Adrenal gland (tissue), 5 donors: Measurements from ENCODE around the gene ERN1.

ENCODE experiments used
- POLR2A ChIP-seq, 2 donors: fragments of 450-650 bp; IDR thresholded peaks; one replicate each; pipeline ENCODE4 v1.6.1; 2017; ENCODE audit warnings: antibody characterized with exemption in 2 of 2, mild to moderate bottlenecking in 2 of 2, moderate library complexity in 1 of 2
- TF ChIP-seq, protein P1 (sequence below), 6 experiments: fragments of 450-650 bp in 4 of 6; fragments of 200-600 bp in 2 of 6; sonication (generic) in 1 of 6; IDR thresholded peaks; 1 replicate in 5 of 6; 2 replicates in 1 of 6; pipeline versions ENCODE4 v1.5.1 to v1.8.0; 2016 to 2021; ENCODE audit warnings: antibody characterized with exemption in 6 of 6, mild to moderate bottlenecking in 2 of 6, moderate library complexity in 1 of 6
- donor health status: DM: no; HTN: no; CAD: no.

DNA sequence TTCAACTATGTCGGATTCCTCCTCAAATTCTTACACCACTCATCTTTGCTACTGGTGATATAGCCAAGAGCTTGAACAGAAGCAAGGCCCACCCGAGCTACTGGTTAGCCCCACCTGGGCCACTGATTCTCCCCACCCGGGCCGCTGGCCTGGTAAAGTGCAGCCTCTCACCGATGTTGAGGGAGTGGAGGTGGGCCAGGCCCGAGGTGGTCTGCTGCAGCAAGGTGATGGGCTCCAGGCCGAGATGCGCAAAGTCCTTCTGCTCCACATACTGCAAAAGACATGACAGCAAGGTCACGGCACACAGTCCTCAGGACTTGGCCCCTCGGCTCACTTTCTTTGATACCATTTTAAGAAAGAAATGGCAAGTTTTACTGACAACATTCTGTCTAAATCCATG is 76.8 kb downstream of the ERN1 start:
- TF ChIP-seq, protein P1, sequence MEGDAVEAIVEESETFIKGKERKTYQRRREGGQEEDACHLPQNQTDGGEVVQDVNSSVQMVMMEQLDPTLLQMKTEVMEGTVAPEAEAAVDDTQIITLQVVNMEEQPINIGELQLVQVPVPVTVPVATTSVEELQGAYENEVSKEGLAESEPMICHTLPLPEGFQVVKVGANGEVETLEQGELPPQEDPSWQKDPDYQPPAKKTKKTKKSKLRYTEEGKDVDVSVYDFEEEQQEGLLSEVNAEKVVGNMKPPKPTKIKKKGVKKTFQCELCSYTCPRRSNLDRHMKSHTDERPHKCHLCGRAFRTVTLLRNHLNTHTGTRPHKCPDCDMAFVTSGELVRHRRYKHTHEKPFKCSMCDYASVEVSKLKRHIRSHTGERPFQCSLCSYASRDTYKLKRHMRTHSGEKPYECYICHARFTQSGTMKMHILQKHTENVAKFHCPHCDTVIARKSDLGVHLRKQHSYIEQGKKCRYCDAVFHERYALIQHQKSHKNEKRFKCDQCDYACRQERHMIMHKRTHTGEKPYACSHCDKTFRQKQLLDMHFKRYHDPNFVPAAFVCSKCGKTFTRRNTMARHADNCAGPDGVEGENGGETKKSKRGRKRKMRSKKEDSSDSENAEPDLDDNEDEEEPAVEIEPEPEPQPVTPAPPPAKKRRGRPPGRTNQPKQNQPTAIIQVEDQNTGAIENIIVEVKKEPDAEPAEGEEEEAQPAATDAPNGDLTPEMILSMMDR (IDR thresholded peaks at IDR 0.05) = no peak
- TF ChIP-seq POLR2A (IDR thresholded peaks at IDR 0.05) = no peak
